ENCODE results near the gene PDE2A.

GRCh38 chr11:72592698-72593495, 81.3 kb downstream of the PDE2A start:
- TF ChIP-seq CTCF (IDR thresholded peaks at IDR 0.05) (no peak), POLR2A (IDR thresholded peaks at IDR 0.05) (no peak)
